SK-N-SH (cell line): ENCODE data around the gene SIK1. TPM values are rescaled to one million over a fixed set of nuclear protein-coding genes. Genes with fewer than 3 reads are reported as not detected.

Source experiments
- CTCF ChIA-PET: fragments of 300-600, 350-600 bp; formaldehyde crosslinking; extraction: SDS; loops from one replicate; lab custom pipeline; 2021; lab: Yijun Ruan, JAX
- POLR2A ChIA-PET: fragments of 350-600 bp; sonication (Branson Sonifier 250); formaldehyde crosslinking; extraction: SDS; loops from one replicate; lab custom pipeline; 2020; ENCODE audit warnings: antibody characterized with exemption, inconsistent platforms; lab: Yijun Ruan, JAX
- DNase-seq: peaks from one replicate; pipeline ENCODE4 v3.0.0; 2012
- H2AFZ ChIP-seq: fragments of 200-600 bp; sonication (generic); 2 replicates; pipeline ENCODE4 v1.8.1; 2016; ENCODE audit warnings: antibody characterized with exemption, mild to moderate bottlenecking, low read depth
- H3F3A ChIP-seq: fragments of 200-600 bp; sonication (generic); replicated peaks from 2 replicates; pipeline ENCODE3; 2016; ENCODE audit warnings: antibody characterized with exemption, mild to moderate bottlenecking; ENCODE audit not compliant: insufficient read depth
- H3K27ac ChIP-seq, 2 experiments: fragments of 200-500 bp in 1 of 2; fragments of 200-600 bp in 1 of 2; sonication (Bioruptor generic) in 1 of 2; sonication (generic), shearing (Covaris generic) in 1 of 2; 2 replicates each; pipeline versions ENCODE4 v1.5.1 to v1.6.1; 2014 to 2016; ENCODE audit warnings: low read depth in 2 of 2, inconsistent platforms in 1 of 2, low read length in 1 of 2, mild to moderate bottlenecking in 1 of 2, mixed read lengths in 1 of 2
- H3K27me3 ChIP-seq: fragments of 200-600 bp; sonication (generic), shearing (Covaris generic); 2 replicates; pipeline ENCODE4 v1.6.1; 2016; ENCODE audit warnings: mixed run types; ENCODE audit not compliant: insufficient read depth
- H3K36me3 ChIP-seq, 2 experiments: fragments of 200-500 bp in 1 of 2; fragments of 200-600 bp in 1 of 2; sonication (Bioruptor generic) in 1 of 2; sonication (generic) in 1 of 2; replicated peaks in 1 of 2; 2 replicates each; pipeline versions ENCODE3 to v1.5.1; 2014 to 2016; ENCODE audit warnings: low read length in 1 of 2, mild to moderate bottlenecking in 1 of 2; ENCODE audit not compliant: insufficient read depth in 2 of 2, control insufficient read depth in 1 of 2
- H3K4me1 ChIP-seq, 2 experiments: fragments of 200-500 bp in 1 of 2; fragments of 200-600 bp in 1 of 2; sonication (Bioruptor generic) in 1 of 2; sonication (generic), shearing (Covaris generic) in 1 of 2; 2 replicates each; pipeline versions ENCODE4 v1.5.1 to v1.6.1; 2014 to 2016; ENCODE audit warnings: low read depth in 1 of 2, low read length in 1 of 2, mixed run types in 1 of 2; ENCODE audit not compliant: insufficient read depth in 2 of 2, control insufficient read depth in 1 of 2
- H3K4me2 ChIP-seq: fragments of 200-600 bp; sonication (generic), shearing (Covaris generic); 2 replicates; pipeline ENCODE4 v1.6.1; 2017; ENCODE audit warnings: mixed run types
- H3K4me3 ChIP-seq, 2 experiments: fragments of 200-500 bp in 1 of 2; fragments of 200-600 bp in 1 of 2; sonication (Bioruptor generic) in 1 of 2; sonication (generic), shearing (Covaris generic) in 1 of 2; 2 replicates each; pipeline versions ENCODE4 v1.5.1 to v1.8.1; 2014 to 2016; ENCODE audit warnings: low read depth in 2 of 2, inconsistent platforms in 1 of 2, low read length in 1 of 2, mild to moderate bottlenecking in 1 of 2, mixed read lengths in 1 of 2, moderate library complexity in 1 of 2
- H3K79me2 ChIP-seq: fragments of 200-600 bp; sonication (generic); 2 replicates; pipeline ENCODE4 v1.8.1; 2017; ENCODE audit warnings: mild to moderate bottlenecking; ENCODE audit not compliant: insufficient read depth
- H3K9ac ChIP-seq: fragments of 200-600 bp; sonication (generic); 2 replicates; pipeline ENCODE4 v1.6.1; 2017; ENCODE audit warnings: mixed run types
- H3K9me2 ChIP-seq: fragments of 200-600 bp; sonication (generic); 2 replicates; pipeline ENCODE4 v1.6.1; 2017; ENCODE audit warnings: mixed run types
- H3K9me3 ChIP-seq: fragments of 200-600 bp; sonication (generic); 2 replicates; pipeline ENCODE4 v1.6.1; 2017; ENCODE audit warnings: mixed run types, mild to moderate bottlenecking, moderate library complexity
- H4K20me1 ChIP-seq: fragments of 200-600 bp; sonication (generic); 2 replicates; pipeline ENCODE4 v1.6.1; 2017; ENCODE audit warnings: mild to moderate bottlenecking, mixed run types; ENCODE audit not compliant: insufficient read depth
- FOSL2 ChIP-seq: IDR thresholded peaks from 2 replicates; pipeline ENCODE4 v1.4.0; 2012; ENCODE audit warnings: low read depth, mild to moderate bottlenecking, moderate library complexity, borderline replicate concordance
- FOXJ3 ChIP-seq: sonication (generic); formaldehyde crosslinking; IDR thresholded peaks from 2 replicates; pipeline ENCODE4 v1.5.1; 2020; ENCODE audit warnings: mild to moderate bottlenecking, missing genetic modification reagents
- GATA2 ChIP-seq: sonication (generic); formaldehyde crosslinking; IDR thresholded peaks from 2 replicates; pipeline ENCODE4 v1.5.0; 2020; ENCODE audit warnings: mild to moderate bottlenecking, missing genetic modification reagents
- IRF3 ChIP-seq: fragments of 150-350 bp; IDR thresholded peaks from 2 replicates; pipeline ENCODE4 v1.6.1; 2016; ENCODE audit warnings: mild to moderate bottlenecking, low read depth, low read length
- JUND ChIP-seq: IDR thresholded peaks from 2 replicates; pipeline ENCODE4 v1.4.0; 2012
- MAX ChIP-seq: IDR thresholded peaks from 2 replicates; pipeline ENCODE4 v1.4.0; 2012; ENCODE audit warnings: low read depth
- MXI1 ChIP-seq: IDR thresholded peaks from 2 replicates; pipeline ENCODE4 v1.6.1; 2012; ENCODE audit warnings: mild to moderate bottlenecking, low read depth, low read length, improper control_type of control experiment
- NFIC ChIP-seq: IDR thresholded peaks from 2 replicates; pipeline ENCODE4 v1.4.0; 2012; ENCODE audit warnings: borderline replicate concordance
- NRF1 ChIP-seq: IDR thresholded peaks from 2 replicates; pipeline ENCODE4 v1.6.1; 2012; ENCODE audit warnings: low read depth, mild to moderate bottlenecking, low read length
- RAD21 ChIP-seq: IDR thresholded peaks from 2 replicates; pipeline ENCODE4 v1.6.1; 2012; ENCODE audit warnings: mild to moderate bottlenecking, low read length
- REST ChIP-seq: IDR thresholded peaks from 2 replicates; pipeline ENCODE4 v1.6.1; 2012; ENCODE audit warnings: mild to moderate bottlenecking, low read depth, low read length, moderate library complexity
- RXRA ChIP-seq: IDR thresholded peaks from 2 replicates; pipeline ENCODE4 v1.4.0; 2012; ENCODE audit warnings: low read depth, mild to moderate bottlenecking, borderline replicate concordance
- SIN3A ChIP-seq: IDR thresholded peaks from 2 replicates; pipeline ENCODE4 v1.6.1; 2012; ENCODE audit warnings: low read depth, mild to moderate bottlenecking, low read length, moderate library complexity, borderline replicate concordance
- TEAD4 ChIP-seq: IDR thresholded peaks from 2 replicates; pipeline ENCODE4 v1.4.0; 2012; ENCODE audit warnings: mild to moderate bottlenecking, borderline replicate concordance; ENCODE audit not compliant: insufficient read depth
- WGBS: methylation state at CpG from one replicate; pipeline ENCODE4 v1.1.6; 2017; ENCODE audit warnings: low lambda C conversion rate; 5-methylcytosine and 5-hydroxymethylcytosine counted together
- polyA plus RNA-seq, 3 experiments: library from polyadenylated mRNA; depleted of rRNA; stranded (reverse); fragments of >200 nt; gene quantifications; 2 replicates each; pipeline ENCODE4 v1.2.3, GENCODE V29; 2012

Gene SIK1
- polyA plus RNA-seq, 1 of the 3 experiments (the other 2 are of a cell fraction) = 3.8 TPM

GRCh38 chr21:43369124-43369523 is 57.8 kb downstream of the SIK1 start:
- 33% methylated on average over 14 of the region's 14 CpGs for WGBS
- TF ChIP-seq NRF1 (no peak), FOSL2 (peak; percentile 27; the same call in 1 of the 2 replicates)
- Histone ChIP-seq H3K9ac (no peak overlapping the region), H3K36me3 (no peaks in the 10 kb centered on the region), H3K4me3 (no peak overlapping the region), H3K27ac (no peak overlapping the region; a peak in 1 of 4 replicates), H4K20me1 (no peaks in the 10 kb centered on the region), H2AFZ (no peak overlapping the region), H3K79me2 (no peaks in the 10 kb centered on the region), H3K9me3 (no peaks in the 10 kb centered on the region), H3K9me2 (no peaks in the 10 kb centered on the region), H3K4me2 (no peak overlapping the region; the same call in 1 of the 2 replicates), H3K4me1 (peaks cover 8 to 59% of the 10 kb centered on the region in 2 experiments; a peak in 2 of 4 replicates), H3K27me3 (no peaks in the 10 kb centered on the region), H3F3A (no peaks in the 10 kb centered on the region)
- DNase-seq = peak; percentile 68
- POLR2A ChIA-PET = no interaction called here
- CTCF ChIA-PET = interaction anchor here (1.5 kb wide), 1 partner anchor 99 kb away, joined by 5 read pairs; no protein-coding TSS in a partner anchor

- Histone ChIP-seq H3K9me3 (no peaks in the 10 kb centered on the region), H3K36me3 (no peaks in the 10 kb centered on the region), H4K20me1 (no peaks in the 10 kb centered on the region), H3K9me2 (no peaks in the 10 kb centered on the region), H3K4me2 (no peak overlapping the region), H3K9ac (no peak overlapping the region), H3F3A (no peaks in the 10 kb centered on the region), H3K4me1 (peaks cover 8 to 60% of the 10 kb centered on the region in 2 experiments; a peak in 2 of 4 replicates), H3K27ac (no peak overlapping the region), H3K4me3 (no peak overlapping the region), H3K79me2 (no peaks in the 10 kb centered on the region), H2AFZ (no peak overlapping the region), H3K27me3 (no peaks in the 10 kb centered on the region)
- DNase-seq = no peak
- ChIA-PET CTCF (interaction anchor here (1.5 kb wide), 1 partner anchor 99 kb away, joined by 5 read pairs; no protein-coding TSS in a partner anchor), POLR2A (no interaction called here)
- TF ChIP-seq NFIC = no peak
- TF ChIP-seq FOXJ3 = no peak
- no peak for TF ChIP-seq FOSL2
- WGBS = 89% methylated on average over 6 of the region's 6 CpGs
Observed at GRCh38 chr21:43368685-43369084, 58.2 kb downstream of the SIK1 start.

GRCh38 chr21:43367859-43368258 is 59.1 kb downstream of the SIK1 start:
- CTCF ChIA-PET = interaction anchor here (1.0 kb wide), 1 partner anchor 10 kb away, joined by 3 read pairs; no protein-coding TSS in a partner anchor
- 60% methylated on average over 4 of the region's 4 CpGs for WGBS

More at GRCh38 chr21:43367859-43368258, 59.1 kb downstream of the SIK1 start:
- Histone ChIP-seq H4K20me1 (no peaks in the 10 kb centered on the region), H3K9me2 (no peaks in the 10 kb centered on the region), H3K79me2 (no peaks in the 10 kb centered on the region), H3K36me3 (no peaks in the 10 kb centered on the region), H3K27me3 (no peaks in the 10 kb centered on the region), H3F3A (no peaks in the 10 kb centered on the region), H3K4me1 (peaks cover 8 to 65% of the 10 kb centered on the region in 2 experiments; a peak in 2 of 4 replicates), H2AFZ (no peak overlapping the region), H3K9ac (no peak overlapping the region), H3K9me3 (no peaks in the 10 kb centered on the region), H3K4me2 (no peak overlapping the region), H3K4me3 (no peak overlapping the region), H3K27ac (peak overlapping the region in 1 of 2 experiments; percentile 72; a peak in 1 of 4 replicates)
- TF ChIP-seq FOSL2 (no peak), FOXJ3 (no peak), TEAD4 (no peak), SIN3A (no peak), MXI1 (no peak), MAX (no peak), RAD21 (no peak), JUND (no peak), GATA2 (no peak), RXRA (no peak), REST (no peak), IRF3 (no peak)
- POLR2A ChIA-PET = no interaction called here
- DNase-seq = no peak
